Measurements from ENCODE around the gene LMOD2.
"Not testable (repeated sequence)": the region's sequence is repeated elsewhere in the genome, so short reads cannot be mapped to it uniquely, and the experiment has no call there.

Gene LMOD2, protein sequence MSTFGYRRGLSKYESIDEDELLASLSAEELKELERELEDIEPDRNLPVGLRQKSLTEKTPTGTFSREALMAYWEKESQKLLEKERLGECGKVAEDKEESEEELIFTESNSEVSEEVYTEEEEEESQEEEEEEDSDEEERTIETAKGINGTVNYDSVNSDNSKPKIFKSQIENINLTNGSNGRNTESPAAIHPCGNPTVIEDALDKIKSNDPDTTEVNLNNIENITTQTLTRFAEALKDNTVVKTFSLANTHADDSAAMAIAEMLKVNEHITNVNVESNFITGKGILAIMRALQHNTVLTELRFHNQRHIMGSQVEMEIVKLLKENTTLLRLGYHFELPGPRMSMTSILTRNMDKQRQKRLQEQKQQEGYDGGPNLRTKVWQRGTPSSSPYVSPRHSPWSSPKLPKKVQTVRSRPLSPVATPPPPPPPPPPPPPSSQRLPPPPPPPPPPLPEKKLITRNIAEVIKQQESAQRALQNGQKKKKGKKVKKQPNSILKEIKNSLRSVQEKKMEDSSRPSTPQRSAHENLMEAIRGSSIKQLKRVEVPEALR

DNA sequence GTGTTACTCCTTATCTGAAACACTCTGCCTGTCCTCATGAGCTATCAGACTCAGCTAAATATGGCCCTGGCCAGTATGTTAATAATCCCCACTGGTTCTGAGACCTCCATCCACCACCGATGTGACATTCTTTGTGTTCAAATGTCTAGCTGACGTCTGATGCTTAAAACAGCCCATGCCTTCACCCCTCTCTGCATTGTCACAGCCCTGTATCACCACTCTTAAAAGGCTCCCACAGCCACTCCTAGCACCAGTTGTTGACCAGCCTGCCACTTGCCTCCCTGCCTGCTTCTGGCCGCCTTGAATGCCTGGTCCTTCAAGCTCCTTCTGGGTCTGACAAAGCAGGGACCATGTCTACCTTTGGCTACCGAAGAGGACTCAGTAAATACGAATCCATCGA is at the start of gene LMOD2:
Gene LMOD2, plus strand, starts transcription at position 253 of the 400 bp plus-strand sequence. Its CDS starts 98 bp downstream, at position 351.
- no peak for DNase-seq (ENCODE audit: low read depth in 1 of 2, low spot score in 1 of 2)

DNA sequence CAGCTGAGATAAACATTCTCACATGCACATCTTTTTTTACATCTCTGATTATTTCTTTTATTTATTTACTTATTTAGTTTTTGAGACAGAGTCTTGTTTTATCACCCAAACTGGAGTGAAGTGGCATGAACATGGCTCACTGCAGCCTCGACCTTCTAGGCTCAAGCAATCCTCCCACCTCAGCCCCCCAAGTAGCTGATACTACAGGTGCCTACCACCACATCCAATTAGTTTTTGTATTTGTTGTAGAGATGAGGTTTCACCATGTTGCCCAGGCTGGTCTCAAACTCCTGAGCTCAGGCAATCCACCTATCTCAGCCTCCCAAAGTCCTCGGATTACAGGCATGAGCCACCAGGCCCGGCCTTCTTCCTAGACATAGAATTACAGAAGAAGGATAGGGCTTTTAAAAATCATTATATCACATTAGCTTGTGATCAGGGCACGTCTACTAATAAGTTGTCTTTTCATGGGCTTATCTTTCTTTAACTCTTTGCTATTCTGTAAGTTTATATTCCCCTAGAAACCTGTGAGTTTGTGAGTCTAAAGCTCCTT is 48.2 kb upstream of the LMOD2 start:
- no peak for DNase-seq (ENCODE audit: low read depth in 1 of 2, low spot score in 1 of 2)

DNA sequence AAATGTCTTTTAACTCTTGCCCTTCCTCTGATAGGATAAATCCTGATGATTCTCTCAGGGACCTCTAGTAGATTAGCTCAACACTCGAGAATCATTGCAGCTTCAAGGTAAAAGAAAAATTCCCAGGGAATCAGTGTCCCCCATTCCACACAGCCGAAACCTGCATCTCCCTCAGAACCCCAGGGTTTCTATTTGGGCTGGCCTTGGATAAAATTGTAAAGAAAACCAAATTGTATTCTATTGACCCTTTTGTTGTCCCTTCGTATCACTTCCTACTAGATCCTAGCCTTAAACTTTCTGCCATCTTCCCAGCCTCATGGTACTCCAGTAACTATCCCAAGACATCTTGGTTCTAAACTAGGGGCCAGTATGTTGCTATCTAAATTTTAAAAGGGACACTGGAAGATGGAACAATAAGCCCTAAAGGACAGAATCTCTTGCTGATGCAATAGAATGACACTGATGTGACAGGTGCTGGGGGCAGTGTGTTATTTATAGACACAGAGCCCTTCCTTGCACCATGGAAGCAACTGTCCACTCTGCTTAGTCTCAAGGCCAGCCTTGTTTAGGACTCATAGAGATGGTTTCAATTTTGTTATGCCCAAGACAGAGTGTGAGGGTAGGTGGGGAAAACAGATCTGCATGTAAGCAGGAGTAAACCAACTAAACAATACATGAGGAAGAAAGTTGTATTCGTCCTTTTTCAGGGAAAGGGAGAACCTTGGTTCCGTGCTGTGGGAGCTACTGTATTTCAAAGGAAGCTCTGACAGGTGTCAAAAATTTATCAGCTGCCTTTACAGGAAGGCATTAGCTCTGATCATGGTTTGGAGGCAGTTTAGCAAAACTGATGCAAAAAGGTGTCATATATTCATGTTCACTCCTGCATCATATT is 46.4 kb upstream of the LMOD2 start:
- DNase-seq (ENCODE audit: low read depth in 1 of 2, low spot score in 1 of 2) = no peak

DNA sequence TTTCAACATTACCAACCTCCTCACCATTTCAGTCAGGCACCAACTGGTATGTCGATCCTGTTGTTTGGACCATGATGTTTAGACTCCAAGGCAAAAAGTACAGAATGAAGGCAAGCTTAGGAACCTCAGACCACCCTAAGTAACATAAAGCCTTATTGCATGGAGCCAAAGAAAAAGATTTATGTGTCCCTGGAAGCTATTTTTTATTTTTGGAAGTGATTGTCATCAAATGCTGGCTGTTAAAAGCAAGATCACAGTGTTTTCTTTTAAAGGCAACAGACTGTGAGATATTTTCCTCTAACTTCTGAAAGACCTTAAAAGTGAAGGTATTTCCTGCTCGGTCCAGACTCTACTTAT is 45.8 kb upstream of the LMOD2 start:
- DNase-seq (ENCODE audit: low read depth in 1 of 2, low spot score in 1 of 2) = no peak

DNA sequence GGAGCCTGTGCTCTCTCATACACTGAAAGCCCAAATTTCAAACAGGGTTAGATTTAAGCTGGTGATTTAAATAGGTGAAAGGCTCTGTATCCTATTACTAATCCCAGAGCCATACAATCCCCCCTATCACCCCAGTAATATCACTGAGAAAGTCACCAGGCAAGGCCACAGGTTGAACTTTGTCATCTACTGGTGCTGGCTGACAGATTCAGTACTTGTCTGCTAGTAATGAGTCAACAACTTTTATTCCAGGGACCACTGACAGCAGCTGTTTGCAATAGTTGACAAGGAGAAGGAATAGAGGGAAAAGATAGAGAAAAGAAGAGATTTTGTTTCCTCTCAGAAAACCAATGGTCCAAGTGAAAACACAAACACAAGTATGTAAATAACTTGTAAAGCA is 43.6 kb upstream of the LMOD2 start:
- DNase-seq (ENCODE audit: low read depth in 1 of 2, low spot score in 1 of 2) = no peak

DNA sequence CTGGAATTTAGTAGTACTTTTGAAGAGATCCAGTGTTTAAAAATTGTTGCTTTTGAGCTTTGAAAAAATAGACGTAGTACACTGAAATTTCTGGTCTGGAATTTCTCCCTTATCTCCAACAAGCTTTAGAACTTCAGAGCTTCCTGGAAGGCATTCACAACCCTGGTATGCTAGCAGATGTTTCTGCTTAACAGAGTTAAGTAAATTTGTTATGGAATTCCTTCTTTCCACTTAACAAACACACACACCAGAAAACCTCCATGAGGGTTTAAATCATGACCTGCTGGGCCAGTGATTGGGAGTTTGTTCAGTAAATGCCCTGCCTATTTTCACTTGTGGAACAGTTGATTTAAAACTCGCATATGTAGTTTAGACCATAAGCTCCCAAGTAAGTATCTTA is 40.3 kb upstream of the LMOD2 start:
- DNase-seq (ENCODE audit: low read depth in 1 of 2, low spot score in 1 of 2) = no peak

DNA sequence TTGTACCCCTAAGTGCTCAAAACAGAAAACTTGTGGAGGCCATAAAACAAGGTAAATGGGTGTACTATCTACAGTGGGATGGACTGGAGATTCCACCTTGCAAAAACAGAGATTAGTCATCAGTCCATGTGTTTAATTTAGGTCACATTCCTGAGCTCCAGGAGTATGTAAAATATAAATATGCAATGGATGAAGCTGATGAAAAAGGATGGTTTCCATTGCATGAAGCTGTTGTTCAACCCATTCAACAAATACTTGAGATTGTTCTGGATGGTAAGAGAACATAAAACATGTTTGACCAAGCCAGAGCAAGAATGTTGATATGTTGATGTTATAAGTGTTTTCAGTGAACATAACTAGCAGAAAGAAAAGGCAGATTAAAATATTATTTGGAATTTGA is 39.4 kb upstream of the LMOD2 start:
- DNase-seq (ENCODE audit: low read depth in 1 of 2, low spot score in 1 of 2) = no peak

DNA sequence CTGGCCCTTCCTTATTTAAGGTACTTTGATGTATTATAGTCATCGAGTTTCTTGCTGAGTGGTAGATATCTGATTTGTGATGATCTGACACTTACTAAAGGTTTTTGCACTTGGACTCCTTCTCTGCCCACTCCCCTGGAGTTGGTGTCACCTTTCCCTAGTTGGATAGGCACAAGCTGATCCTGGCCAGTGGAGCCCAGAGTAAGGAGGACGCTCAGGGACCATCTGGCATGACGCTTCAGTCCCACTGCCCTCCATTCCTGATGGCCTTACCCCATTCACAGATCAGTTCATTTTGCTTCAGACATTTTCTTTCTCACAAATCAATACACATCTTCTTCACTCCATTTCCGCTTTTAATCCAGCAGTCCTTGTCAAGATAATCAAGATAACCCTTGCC is 34.0 kb upstream of the LMOD2 start:
- no peak for DNase-seq (ENCODE audit: low read depth in 1 of 2, low spot score in 1 of 2)

DNA sequence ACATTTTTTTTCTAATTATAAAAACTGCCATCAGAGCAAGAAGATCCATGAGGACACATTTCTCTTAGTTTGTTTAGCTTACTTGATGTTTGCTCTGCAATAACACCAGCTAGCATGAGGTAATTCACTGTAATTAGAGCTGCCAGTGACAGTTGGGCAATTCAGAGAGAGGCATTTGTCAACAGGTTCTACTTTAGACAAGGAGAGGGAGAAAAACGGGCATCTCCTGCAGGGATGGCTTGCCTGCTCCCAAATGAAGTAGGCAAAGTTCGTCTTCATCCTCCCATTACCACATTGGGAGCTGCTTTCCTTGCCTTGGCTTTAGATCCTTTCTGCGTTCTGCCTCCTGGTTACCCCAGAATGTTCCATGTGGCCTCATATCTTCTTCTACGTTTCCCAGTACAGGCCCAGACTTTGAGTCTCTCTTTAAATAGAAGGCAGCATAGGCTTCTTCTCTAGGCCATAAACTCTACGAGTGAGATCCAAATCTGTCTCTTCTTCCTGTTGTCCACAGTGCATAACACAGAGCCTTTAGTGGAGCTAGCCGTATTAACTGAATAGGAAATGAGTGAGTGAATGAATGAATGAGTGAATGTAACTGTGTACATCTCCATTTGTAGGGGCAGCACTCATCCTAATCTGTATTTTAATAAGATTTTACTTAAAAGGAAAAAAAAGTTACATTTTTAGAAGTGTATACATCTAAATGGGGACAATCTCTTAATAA is 32.8 kb upstream of the LMOD2 start:
- no peak for DNase-seq (ENCODE audit: low read depth in 1 of 2, low spot score in 1 of 2)

DNA sequence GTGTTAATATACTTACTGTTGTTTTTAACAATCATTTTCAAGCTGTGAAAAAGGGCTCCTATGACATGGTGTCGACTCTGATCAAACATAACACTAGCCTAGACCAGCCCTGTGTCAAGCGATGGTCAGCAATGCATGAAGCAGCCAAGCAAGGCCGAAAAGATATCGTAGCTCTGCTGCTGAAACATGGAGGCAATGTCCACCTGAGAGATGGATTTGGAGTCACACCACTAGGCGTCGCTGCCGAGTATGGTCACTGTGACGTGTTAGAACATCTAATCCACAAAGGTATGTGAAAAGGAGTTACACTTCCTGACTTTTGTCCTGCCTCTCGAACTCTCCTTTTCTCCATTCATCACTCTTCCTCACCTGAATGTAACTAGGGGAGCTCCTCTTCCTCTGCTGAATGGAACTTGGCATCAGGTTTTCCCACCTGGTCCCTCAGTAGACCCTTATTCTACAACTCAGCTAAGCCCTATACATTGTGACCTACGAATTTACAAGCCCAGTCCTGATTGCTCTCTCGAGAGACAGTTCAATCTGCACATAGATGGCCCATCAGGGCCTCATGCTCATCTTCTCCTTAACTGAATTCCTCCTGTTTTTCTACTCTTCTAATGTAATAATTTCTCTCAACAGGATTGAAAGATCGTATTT is 31.0 kb upstream of the LMOD2 start:
- DNase-seq (ENCODE audit: low read depth in 1 of 2, low spot score in 1 of 2) = peak; percentile 22 to 32

DNA sequence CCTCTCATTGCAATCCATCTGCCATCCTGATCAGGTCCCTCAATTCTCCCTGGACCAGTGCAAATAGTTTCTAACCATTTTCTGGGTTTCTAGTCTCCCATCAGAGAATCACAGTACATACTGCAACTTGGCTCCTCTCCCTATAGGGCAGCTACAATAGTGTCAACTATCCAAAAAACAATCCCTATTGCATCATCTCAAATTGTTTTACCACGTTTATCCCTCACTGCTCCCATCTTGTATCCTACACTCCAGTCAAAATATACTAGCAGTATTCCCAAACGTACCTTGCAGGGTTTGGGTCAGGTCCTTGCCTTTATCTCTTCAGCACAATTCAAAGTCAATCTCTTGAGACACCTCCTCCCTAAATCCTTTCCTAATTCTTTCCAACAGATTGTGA is 30.4 kb upstream of the LMOD2 start:
- no peak for DNase-seq (ENCODE audit: low read depth in 1 of 2, low spot score in 1 of 2)

DNA sequence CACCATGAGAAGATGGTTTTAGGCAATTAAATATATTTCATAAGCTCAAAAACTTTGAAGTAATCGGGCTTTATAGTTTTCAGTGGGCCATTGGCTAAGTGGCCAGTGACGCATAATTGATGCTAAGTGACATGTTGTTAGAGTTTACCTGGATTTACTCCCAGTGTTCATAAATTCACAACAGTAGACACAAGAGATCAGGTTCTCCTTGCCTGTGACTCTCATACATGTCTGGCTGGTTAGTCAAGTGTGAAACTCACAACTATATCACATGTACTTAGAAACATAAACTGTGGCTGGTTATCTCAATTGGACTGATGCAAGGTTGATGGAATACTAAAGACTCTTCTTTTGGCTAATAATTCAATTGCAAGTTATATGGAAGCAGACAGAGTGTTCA is 27.8 kb upstream of the LMOD2 start:
- DNase-seq (ENCODE audit: low read depth in 1 of 2, low spot score in 1 of 2) = no peak

DNA sequence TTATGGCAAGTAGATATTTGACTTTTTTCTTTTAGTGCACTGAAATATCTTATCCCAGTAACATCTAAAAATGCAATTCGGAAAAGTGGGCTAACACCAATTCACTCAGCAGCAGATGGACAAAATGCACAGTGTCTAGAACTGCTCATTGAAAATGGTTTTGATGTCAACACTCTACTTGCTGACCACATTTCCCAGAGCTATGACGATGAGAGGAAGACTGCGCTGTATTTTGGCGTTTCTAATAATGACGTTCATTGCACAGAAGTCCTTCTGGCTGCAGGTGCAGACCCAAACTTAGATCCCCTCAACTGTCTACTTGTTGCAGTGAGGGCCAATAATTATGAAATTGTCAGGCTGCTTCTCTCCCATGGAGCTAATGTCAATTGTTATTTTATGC is 26.8 kb upstream of the LMOD2 start:
- no peak for DNase-seq (ENCODE audit: low read depth in 1 of 2, low spot score in 1 of 2)

DNA sequence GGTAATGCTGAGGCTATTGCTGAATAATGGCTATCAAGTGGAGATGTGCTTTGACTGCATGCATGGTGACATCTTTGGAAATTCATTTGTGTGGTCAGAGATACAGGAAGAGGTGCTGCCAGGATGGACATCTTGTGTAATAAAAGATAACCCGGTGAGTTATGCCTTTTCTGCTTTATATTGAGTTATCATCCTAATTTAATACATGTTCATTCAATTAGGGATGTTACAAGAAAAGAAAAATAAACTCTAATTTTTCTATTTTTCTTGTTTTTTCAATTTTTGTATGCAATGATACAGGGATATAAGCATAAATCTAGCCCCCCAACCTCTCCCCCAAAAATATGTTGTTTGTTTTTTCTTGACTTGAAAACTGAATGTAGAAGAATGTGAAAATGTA is 26.4 kb upstream of the LMOD2 start:
- DNase-seq (ENCODE audit: low read depth in 1 of 2, low spot score in 1 of 2) = no peak

DNA sequence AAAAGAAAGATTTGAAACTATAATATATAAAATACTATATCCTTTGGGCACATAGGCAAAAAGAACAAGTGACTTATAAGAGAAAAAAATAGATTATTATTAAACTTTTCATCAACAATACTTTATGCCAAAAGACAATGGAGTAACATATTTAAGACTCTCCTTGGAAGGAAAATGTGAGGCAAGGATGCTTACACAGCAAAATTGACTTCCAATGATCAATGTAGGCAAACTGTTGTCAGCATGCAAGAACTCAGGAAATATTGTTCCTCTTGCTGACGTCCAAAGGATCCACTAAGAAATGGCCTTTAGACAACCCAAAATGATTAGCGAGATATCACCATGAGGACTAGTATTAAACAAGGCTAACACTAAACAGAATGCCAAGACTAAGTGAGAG is 22.9 kb upstream of the LMOD2 start:
- DNase-seq (ENCODE audit: low read depth in 1 of 2, low spot score in 1 of 2) = no peak

DNA sequence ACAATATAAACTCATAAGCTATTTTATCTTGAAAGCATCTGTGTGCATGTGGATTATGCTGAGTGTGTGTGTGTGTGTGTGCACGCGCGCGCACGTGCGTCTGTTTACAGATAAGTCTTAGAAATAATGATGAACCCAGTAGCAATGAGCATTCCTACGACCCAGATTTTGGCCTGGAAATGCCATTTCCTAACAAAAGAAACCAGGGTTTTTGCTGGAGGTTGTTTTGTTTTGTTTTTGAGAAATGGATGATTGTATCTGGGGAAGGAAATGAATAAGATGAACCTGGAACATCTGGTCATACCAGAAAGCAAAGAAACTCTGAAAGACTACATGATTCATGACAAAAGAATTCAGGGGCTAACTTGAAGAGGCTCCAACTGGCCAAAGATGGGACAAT is 22.1 kb upstream of the LMOD2 start:
- no peak for DNase-seq (ENCODE audit: low read depth in 1 of 2, low spot score in 1 of 2)

DNA sequence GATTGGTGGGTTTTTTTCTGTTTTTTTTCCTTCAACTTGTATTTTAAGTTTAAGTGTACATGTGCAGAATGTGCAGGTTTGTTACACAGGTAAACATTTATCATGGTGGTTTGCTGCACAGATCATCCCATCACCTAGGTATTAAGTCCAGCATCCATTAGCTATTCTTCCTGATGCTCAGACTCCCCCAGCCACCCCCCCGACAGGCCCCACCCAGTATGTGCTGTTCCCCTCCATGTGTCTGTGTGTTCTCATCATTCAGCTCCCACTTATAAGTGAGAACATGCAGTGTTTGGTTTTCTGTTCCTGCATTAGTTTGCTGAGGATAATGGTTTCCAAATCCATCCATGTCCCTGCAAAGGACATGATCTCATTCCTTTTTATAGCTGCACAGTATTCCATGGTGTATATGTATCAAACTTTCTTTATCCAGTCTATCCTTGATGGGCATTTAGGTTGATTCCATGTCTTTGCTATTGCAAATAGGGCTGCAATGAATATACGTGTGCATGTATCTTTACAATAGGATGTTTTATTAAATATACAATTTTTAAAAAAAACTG is 21.6 kb upstream of the LMOD2 start:
- DNase-seq (ENCODE audit: low read depth in 1 of 2, low spot score in 1 of 2) = not testable (repeated sequence)

DNA sequence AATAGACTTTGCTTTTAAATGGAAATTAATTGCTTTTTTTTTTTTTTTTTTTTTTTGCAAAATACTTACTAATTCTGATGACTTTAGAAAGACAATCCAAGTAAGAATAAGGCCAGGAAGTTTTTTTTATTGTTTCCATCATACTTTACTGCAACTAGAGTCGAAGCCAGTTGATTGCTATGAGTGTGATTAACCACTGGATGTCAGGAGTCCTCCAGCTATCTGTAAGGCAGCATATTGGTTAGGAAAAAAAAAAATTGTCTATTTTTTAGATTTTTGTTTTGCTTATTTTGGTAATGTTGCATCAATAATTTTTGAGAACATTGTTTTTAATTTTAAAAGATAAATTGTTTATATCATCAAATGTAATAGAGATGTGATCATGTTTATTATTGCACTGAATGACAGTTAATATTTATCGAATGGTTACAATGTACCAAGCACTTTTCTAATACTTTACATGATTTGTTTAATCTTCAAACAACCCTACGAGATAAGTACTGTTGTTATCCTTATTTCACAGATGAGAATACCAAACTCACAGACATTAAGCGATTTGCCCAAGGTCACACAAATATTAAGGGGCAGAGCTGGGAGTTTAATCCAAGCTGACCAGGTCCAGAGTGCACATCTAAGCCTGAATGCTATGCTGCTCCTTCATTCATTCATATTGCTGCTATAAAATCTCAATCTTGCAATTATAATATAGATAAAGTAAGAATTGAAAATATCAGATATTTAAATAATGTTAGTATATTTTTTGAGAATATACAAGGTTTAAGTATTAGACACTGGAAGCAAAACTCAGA is 19.9 kb upstream of the LMOD2 start:
- no peak for DNase-seq (ENCODE audit: low read depth in 1 of 2, low spot score in 1 of 2)

DNA sequence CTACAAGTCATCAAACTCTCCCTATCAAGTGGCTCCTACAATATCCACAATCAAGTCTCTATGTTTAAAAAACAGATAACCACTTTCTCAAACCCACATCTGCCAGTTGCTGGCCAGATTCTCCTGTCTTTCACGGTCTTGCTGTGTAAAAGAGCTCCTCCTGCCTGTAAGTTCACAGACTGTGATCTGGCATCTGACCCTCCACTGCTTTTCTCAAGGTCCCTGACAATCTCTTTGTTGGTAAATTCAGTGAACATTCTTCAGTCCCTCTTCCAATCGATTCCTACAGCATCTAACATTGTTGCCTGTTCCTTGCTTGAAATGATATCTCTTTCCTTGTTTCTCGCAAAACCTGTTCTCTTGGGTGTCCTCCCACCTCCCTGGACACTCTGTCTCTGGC is 18.5 kb upstream of the LMOD2 start:
- DNase-seq (ENCODE audit: low read depth in 1 of 2, low spot score in 1 of 2) = no peak

DNA sequence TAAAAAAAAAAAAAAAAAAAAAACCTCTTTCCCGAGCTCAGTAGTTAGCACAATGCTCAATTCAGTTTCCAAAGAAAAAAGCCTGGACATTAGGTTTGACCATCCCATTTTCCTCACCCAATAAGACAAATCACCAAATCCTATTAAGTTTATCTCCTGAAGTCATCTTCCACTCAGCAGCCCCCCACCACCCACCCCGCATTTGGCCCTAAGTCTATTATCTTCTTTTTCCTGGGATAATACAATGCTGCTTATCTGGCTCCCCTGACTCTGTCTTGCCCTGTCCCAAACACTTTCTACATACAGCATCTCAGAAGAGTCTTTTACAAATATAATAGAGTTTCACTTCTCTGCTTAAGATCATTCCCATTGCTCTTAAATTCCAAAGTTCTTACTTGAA is 17.8 kb upstream of the LMOD2 start:
- DNase-seq (ENCODE audit: low read depth in 1 of 2, low spot score in 1 of 2) = no peak
